ACHN (cell line): ENCODE results near the gene CALY.
A peak's percentile ranks its signal among the peaks of the same experiment; 100 is the strongest.
"Not testable (repeated sequence)": the region's sequence is repeated elsewhere in the genome, so short reads cannot be mapped to it uniquely, and the experiment has no call there.

ENCODE experiments used
- DNase-seq: peaks from one replicate; pipeline ENCODE4 v3.0.0-alpha.2; 2015
- in situ Hi-C: cut with HindIII; loops from 2 replicates; pipeline ENCODE4 v1.10.0; 2017; ENCODE audit warnings: low sequenced_read_pairs, low pct_ligation_motif_present, low pct_unique_long_range_greater_than_20kb

CALY gene

GRCh38 chr10:133337370-133337725 is 652 bp upstream of the CALY start:
- no peak for DNase-seq
- in situ Hi-C loops = no loop called here

DNA sequence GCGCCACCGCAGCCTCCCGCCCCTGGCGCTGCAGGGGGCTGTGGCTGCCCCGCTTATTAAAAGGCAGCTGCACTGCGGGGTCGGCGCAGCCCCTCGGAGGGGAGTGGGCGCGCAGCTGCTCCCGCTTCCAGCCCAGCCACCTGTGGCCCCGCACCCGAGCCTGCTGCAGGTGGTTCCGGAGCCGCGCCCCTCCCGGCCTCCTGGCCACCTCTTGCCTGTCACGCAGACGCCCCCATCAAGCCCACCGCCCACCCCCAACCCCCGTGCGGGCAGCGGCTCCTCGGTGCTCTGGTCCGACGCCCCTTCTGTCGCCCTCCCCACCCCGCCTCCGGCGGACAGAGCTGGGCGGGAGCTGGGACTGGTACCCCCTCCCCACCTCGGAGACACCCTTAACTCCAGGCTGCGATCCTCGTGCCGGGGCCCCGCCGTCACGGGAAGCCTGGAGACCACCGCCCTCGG is 549 bp downstream of the CALY start:
- in situ Hi-C loops = no loop called here

GRCh38 chr10:133335246-133336117 is 1.2 kb downstream of the CALY start:
- in situ Hi-C loops = no loop called here
- peak; percentile 44 for DNase-seq

More for the DNA sequence above, 549 bp downstream of the CALY start:
- DNase-seq = no peak

- in situ Hi-C loops = no loop called here
Measured at GRCh38 chr10:133334503-133335245, 2.0 kb downstream of the CALY start.

GRCh38 chr10:133332936-133333699 is 3.6 kb downstream of the CALY start:
- in situ Hi-C loops = no loop called here
- DNase-seq = no peak

More at GRCh38 chr10:133334503-133335245, 2.0 kb downstream of the CALY start:
- no peak for DNase-seq

DNA sequence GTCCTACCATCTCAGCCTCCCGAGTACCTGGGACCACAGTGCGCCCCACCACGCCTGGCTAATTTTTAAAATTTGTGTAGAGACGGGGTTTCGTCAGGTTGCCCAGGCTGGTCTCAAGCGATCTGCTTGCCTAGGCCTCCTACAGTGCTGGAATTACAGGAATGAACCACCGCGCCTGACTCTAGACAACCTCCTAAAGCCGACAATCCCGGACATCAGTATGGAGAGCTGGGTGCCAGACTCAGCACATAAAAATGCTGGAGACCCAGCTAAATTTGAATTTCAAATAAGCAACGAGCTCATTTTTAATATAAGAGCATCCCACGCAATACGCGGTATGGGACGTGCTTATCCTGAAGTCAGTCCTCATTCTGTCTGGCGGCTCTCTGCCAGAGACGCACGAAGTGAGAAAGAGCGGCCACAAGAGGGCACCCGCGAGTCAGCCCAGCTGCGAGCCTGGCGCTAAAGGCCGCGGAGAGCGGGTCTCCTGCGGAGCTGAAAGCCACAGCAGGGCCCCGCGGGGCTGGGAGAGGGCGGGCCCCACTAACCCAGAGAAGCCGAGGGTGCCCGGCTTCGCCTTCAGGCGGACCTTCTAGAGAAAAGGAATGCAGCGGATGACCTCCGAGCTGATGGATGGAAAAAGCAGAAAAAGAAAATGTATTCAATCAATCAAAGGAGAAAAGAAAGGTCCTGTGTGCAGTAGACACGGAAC is 7.0 kb downstream of the CALY start:
- peak; percentile 88 for DNase-seq
- in situ Hi-C loops = no loop called here

GRCh38 chr10:133328358-133329343 is 8.0 kb downstream of the CALY start:
- in situ Hi-C loops = no loop called here
- no peak for DNase-seq

DNA sequence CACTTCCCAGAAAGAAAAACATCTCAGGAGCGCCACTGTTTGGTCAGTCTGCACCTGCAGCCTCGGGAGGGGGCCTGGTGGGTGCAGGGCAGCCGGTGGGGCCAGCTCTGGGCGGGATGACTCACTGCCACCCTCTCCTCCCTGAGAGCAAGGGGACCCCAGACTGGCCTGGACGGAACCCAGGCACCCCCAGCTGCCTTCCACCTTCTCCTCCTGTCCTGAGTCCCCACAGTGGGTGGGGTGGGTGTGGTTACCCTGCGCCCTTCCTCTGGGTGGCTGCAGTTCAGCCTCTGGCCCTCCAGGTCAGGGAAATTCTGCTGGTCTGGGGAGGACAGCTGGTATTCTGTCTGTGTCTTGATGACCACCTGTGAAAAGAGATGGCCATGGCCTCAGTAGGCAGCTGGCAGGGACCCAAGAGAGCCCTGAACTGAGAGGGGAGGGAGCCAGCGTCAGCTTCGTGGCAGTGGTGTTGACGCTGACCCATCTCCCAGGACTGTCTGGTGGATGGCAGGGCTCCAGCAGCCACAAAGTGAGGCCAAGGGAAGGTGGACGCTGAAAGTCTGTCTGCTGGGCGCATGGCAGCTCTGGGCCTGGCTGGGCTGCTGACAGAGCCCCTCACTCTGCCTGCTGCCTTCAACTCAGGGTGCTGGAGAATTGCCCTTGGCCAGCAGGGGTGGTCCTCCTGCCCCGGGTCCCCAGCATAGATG is 8.9 kb downstream of the CALY start:
- DNase-seq = no peak
- in situ Hi-C loops = no loop called here

- in situ Hi-C loops = no loop called here
- DNase-seq = no peak
Measured at GRCh38 chr10:133326745-133327650, 9.7 kb downstream of the CALY start.

DNA sequence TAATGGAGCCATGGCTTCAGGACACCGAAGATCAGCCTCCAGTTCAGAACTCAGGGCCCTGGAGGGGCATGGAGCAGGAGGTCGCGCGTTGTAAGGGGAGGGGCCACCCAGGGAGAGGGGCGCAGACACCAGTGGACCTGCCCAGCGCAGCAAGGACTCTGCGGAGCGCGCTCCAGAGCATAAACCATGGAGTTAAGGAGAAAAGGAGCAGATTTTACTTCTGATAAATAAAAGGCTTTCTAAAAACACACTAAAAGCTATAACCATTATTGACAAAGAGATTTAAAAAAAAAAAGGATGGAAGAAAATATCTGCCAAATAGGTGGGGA is 10.5 kb downstream of the CALY start:
- DNase-seq = no peak
- in situ Hi-C loops = no loop called here

DNA sequence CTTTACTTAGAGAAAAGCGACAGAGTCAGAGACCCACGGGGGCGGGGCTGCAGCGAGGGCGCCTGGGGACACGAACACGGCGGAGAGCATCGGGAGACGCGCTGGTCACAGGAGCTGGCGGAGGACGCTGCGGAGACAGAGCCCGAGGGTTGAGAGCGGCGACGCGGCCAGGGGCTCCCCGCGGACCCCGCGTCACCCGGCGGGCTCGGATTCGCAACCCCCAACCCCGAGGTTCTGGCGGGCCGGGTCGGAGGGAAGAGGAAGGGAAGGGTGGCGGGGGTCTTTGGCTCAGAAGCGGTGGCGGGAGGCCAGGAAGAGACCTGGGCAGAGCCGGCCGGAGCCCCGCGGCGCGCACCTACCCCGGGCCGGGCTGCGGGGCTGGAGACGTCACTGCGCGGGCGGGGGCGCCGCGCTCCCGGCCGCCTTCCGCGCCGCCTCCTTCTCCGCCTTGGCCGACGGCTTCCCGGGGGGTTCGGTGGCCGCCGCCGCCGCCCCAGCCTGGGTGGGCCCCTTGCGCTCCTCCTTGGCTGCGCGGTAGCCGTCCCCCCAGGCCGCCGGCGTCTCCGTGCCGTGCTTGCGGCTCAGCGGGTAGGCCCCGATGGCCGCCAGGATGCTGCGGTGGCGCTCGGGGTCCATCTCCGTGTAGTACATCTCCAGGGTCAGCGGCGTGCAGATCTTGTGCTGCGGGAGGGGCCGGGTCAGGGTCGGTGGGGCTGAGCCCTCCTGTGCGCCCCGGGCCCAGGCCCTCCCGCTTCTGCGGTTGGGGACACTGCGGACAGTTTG is 11.1 kb downstream of the CALY start:
- in situ Hi-C loops = no loop called here
- DNase-seq = no peak

- in situ Hi-C loops = no loop called here
- no peak for DNase-seq
Measured at GRCh38 chr10:133324857-133325260, 11.8 kb downstream of the CALY start.

- DNase-seq = peak; percentile 57
- in situ Hi-C loops = no loop called here
Measured at GRCh38 chr10:133324198-133324792, 12.4 kb downstream of the CALY start.

DNA sequence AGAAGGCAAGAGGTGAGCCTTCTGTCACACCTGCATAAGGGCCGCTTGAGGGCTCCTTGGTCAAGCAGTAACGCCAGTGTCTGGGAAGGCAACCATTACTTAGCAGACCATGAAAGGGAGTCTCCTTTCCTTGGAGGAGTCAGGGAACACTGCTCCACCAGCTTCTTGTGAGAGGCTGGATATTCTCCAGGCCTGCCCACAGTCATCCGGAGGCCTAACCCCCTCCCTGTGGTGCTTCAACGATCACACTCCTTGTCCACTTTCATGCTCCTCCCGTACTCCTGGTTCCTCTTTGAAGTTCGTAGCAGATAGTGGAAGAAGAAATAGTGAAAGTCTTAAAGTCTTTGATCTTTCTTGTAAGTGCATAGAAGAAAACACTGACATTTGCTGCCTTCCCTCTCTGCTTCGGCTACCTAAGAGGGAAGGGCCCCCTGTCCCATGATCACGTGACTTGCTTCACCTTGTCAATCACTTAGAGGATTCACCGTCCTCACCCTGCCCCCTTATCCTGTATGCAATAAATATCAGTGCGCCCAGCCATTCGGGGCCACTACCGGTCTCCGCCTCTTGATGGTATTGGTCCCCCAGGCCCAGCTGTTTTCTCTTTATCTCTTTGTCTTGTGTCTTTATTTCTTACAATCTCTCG is 14.5 kb downstream of the CALY start:
- DNase-seq, in situ Hi-C loops: not testable (repeated sequence)
